GM21367 (cell line): ENCODE measurements around the gene KLHDC8A.
"Not testable (repeated sequence)": the region's sequence is repeated elsewhere in the genome, so short reads cannot be mapped to it uniquely, and the experiment has no call there.

Experiments used
- ATAC-seq: cut with Tn5 transposase; IDR thresholded peaks from one replicate; pipeline ENCODE4 v1.9.1; 2021; ENCODE audit not compliant: unreplicated experiment

Gene KLHDC8A, protein sequence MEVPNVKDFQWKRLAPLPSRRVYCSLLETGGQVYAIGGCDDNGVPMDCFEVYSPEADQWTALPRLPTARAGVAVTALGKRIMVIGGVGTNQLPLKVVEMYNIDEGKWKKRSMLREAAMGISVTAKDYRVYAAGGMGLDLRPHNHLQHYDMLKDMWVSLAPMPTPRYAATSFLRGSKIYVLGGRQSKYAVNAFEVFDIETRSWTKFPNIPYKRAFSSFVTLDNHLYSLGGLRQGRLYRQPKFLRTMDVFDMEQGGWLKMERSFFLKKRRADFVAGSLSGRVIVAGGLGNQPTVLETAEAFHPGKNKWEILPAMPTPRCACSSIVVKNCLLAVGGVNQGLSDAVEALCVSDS

DNA sequence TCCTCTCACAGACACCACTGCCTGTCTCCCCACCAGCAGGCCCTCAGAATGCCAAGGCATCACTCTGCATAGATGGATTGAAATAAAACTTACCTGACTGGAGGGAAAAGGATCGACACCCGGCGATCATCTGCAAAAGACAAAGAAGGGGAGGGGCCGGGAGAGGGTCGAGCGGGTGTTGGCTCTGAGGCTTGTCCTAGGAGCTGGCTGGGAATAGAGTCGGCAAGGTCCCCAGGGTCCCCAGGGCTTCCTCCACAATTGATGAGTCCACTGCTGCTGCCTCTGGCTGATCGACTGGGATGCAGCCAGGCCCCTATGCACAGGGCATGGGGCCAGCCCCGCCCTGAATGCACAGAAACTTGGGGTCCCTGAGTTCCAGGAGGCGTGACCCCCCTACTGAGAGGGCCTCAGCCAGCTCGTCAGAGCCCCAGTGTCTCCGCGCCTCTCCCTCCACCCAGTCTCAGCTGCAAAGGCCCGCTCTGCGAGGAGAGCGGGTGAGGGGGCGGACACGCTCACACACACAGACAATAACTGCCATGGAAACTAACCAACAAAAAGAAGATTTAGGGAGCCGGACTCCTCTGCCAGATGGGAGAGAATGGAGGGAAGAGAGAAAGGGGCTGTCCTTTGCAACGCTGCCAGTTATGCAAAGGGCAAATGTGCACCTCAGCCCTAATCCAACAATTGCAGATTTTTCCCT, at the start of gene KLHDC8A:
Gene KLHDC8A (minus strand): TSS at position 483 of the 700 bp plus-strand sequence. CDS start 13,318 bp downstream, outside the sequence.
- ATAC-seq = no peak

DNA sequence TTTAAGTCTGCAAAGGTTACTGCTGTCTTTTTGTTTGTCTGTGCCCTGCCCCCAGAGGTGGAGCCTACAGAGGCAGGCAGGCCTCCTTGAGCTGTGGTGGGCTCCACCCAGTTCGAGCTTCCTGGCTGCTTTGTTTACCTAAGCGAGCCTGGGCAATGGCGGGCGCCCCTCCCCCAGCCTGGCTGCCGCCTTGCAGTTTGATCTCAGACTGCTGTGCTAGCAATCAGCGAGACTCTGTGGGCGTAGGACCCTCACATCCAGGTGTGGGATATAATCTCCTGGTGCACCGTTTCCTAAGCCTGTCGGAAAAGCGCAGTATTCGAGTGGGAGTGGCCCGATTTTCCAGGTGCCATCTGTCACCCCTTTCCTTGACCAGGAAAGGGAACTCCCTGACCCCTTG, 49.5 kb upstream of the KLHDC8A start:
- ATAC-seq = not testable (repeated sequence)

DNA sequence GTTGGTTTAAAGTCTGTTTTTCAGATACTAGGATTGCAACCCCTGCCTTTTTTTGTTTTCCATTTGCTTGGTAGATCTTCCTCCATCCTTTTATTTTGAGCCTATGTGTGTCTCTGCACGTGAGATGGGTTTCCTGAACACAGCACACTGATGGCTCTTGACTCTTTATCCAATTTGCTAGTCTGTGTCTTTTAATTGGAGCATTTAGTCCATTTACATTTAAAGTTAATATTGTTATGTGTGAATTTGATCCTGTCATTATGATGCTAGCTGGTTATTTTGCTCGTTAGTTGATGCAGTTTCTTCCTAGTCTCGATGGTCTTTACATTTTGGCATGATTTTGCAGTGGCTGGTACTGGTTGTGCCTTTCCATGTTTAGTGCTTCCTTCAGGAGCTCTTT, 47.8 kb upstream of the KLHDC8A start:
- ATAC-seq = not testable (repeated sequence)

DNA sequence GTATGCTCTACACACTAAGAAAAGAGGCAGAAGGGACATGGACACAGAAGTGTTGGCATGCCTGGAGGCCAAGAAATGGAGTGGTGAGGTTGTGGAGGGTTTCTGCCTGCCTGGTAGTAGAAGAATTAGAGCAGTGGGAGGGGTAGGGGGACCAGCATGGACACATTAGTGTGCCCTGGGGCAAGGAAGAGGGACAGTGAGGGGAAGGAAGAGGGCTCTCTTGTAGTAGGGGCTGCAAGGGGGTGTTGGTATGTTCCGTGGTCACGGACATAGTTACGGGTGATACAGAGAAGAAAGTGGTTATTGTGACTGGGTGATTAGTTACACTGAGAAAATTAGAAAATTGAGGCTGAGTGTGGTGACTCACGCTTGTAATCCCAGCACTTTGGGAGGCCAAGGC, 41.9 kb upstream of the KLHDC8A start:
- no peak for ATAC-seq

DNA sequence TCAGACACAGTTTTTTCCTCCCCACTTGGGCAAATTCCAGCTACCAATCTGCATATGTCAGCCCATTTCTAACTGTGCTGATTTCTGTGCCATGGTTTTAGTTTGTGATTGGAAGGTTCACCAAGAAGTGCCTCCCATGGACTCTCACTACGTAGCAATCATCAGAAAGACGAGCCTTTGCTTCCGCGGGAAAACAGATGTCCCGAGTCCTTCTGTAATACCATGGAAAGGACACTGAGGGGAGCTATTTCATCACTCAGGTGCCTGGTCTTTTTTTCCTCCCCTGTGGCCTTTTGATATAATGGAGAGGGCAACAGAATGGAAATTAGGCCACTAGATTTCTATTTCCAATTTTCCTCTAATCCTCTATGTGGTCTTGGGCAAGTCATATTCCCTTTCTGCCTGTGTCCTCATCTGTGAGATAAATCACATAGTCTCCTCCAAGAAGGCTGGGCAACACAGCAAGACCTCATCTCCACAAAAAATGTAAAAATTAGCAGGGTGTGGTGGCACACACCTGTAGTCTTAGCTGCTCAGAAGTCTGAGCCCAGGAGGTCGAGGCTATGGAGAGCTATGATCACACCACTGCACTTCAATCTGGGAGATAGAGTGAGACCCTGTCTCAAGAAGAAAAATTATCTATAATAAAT, 40.4 kb upstream of the KLHDC8A start:
- no peak for ATAC-seq

DNA sequence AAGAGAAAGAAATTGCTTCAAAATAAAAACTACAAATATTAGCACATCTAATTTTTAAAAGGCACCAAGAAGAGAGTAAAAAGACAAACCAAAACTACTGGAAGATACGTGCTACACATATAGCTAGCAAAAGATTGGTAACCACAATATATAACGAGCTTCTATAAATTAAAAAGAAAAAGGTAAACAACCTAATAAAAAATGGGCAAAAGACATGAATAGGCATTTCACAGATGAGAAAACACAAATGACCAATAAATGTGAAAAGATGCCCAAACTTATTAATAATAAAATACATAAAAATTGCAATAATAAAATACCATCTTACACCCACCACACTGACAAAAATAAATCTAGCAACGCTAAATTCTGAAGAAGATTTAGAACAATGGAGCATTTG, 38.9 kb upstream of the KLHDC8A start:
- ATAC-seq = no peak

DNA sequence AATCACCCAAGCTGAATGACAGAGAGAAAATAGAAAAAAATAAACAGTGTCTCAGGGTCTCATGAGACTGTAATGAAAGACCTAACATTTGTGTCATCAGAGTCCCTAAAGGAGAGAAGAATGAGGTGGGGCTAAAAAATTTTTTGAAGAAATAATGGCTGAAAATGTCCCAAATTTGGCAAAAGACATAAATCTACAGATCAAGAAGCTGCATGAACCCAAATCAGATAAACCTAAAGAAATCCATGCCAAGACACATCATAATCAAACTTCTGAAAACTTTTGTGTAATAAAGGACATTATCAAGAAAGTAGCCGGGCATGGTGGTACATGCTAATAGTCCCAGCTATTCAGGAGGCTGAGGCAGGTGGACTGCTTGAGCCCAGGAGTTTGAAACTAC, 35.9 kb upstream of the KLHDC8A start:
- no peak for ATAC-seq

DNA sequence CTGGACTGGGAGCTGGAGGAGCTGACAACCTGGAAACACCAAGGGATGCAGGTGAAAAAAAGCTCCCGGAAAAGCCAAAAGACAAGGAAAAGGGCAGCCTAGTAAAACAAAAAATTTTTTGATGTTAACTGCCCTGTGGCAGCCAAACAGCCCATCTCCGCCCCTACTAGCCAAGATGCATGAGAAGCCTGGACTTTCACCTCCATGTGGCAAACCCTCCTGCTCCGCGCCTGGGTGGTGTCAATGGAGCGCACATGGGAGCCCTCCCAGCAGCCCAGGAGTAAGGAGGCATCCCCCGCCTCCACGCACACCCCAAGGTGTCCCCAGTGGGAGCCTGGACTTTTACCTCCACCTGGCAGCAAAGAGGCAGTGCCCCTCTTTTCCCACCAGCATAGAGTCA, 34.7 kb upstream of the KLHDC8A start:
- no peak for ATAC-seq

DNA sequence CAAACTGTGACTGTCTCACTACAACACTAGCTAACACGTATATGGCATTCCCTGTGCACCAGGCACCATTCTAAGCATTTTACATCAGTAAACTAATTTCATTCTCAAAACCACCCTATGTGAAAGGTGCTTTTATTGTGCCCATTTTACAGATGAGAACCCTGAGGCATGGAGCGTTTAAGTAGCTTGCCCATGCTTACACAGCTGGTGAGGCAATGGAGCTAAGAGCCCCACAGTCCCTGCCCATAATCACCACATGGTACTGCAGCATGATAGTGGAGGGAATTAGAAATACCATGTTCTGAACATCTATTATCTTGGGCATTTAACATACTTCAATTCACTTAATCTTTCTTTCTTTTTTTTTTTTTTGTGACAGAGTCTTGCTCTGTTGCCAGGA, 31.1 kb upstream of the KLHDC8A start:
- ATAC-seq = no peak

DNA sequence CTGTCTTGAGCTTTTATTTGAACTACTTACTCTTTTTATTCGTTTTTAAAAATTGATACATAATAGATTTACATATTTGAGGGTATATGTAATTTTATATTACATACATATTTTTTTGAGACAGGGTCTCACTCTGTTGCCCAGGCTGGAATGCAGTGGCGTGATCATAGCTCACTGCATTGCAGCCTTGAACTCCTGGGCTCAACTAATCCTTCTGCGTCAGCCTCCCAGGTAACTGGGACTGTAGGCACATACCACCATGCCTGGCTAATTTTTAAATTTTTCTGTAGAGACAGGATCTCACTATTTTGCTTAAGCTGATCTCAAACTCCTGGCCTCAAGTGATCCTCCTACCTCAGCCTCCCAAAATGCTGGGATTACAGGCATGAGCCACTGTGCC, 26.3 kb upstream of the KLHDC8A start:
- not testable (repeated sequence) for ATAC-seq

DNA sequence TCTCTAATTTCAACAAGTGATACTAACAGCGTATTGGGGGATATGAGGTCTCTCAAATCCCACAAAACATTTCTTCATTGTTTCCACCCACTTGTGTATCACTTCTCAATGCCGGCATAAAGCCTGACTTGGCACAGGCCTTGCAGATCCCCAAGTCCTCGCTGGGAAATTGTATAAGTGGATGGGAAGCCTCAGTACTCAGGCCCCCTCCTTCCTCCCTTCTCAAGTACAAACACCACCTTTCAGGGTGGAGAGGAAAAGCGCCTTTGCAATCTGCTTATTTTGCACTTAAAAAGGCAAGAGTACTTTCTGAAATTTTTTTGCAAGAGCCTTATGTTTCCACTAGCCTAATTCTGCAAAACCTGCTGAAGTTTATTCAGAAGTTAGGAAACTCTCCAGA, 25.8 kb upstream of the KLHDC8A start:
- no peak for ATAC-seq

DNA sequence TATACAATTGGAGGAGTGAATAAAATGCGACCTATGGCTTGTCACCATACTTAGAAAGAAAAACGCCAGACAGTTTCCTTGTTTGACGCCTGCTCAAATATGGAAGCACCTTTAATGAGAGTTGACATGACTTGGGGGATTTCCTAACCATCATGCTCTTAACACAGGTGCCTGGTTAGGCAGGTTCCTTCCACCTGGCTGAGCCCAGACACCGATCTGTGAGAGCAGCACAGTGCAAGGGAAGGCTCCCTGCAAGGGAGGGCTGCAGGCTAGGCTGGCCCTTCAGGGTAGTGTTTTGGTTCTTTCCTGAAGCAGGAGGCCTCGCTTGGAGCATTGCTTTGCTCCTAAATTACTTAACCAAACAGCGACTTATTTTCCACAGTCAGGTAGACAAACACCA, 24.6 kb upstream of the KLHDC8A start:
- no peak for ATAC-seq

DNA sequence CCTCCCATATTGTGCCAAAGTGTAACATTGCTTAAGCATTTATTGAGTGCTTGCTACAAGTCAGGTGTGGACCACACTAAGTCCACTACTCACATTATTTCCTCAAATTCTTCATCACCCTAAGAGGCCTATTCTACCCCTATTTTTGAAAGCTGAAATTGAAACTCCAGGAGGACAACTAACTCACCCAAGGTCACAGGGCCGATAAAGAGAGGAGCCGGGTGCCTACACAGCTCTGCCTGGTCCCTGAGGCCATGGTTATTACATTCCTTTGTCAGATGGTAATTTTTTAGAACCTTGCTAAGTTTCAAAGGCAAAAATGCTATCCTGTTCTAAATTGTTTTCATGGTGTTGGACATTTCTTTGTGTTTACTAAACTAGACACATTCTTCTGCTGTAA, 24.2 kb upstream of the KLHDC8A start:
- no peak for ATAC-seq

DNA sequence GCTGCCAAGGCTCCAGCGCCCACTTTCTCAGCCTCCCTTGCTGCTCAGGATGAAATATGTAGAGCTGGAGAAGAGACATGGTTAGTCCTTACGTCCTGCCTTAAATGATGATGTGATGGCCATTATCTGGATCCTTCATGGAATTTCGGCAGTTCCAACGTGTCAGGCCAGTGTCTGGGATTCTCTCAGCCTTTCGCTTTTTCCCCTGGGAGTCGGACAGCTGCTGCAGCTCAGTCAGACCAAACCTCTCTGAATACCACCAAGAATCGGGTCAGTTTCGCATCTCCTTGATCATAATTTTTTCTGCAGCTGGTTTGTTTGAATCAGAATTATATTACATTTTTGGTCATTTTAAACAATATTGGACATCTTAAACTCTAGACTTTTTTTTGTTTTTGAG, 22.3 kb upstream of the KLHDC8A start:
- ATAC-seq = no peak

DNA sequence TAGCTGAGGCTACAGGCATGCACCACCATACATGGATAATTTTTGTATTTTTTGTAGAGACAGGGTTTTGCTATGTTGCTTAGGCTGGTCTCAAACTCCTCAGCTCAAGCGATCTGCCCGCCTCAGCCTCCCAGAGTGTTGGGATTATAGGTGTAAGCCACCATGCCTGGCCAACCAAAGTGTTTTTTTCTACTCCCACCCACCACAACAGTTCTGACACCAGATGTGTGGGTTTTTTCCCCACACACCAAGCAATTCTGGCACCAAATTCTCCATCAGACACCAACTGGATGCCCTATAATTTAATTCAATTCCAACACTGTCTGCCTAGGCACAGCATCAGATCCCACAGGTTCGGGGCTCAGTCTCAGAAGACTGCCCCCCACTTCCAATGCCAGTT, 20.6 kb upstream of the KLHDC8A start:
- ATAC-seq = no peak

DNA sequence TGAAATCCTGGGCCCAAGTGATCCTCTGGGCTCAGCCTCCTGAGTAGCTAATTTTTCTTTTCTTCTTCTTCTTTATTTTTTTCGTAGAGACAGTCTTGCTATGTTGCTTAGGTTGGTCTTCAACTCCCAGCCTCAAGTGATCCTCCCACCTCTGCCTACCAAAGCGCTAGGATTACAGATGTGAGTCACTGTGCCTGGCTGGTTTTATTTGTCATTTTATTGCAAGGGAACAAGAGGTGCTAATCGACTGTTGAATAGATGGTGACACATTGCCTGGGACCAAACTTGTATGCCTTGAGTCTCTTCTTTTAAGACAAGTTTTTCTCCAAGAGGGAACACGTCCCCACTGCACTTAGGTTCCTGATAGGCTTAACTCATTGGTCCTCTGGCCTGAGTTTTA, 20.0 kb upstream of the KLHDC8A start:
- no peak for ATAC-seq

DNA sequence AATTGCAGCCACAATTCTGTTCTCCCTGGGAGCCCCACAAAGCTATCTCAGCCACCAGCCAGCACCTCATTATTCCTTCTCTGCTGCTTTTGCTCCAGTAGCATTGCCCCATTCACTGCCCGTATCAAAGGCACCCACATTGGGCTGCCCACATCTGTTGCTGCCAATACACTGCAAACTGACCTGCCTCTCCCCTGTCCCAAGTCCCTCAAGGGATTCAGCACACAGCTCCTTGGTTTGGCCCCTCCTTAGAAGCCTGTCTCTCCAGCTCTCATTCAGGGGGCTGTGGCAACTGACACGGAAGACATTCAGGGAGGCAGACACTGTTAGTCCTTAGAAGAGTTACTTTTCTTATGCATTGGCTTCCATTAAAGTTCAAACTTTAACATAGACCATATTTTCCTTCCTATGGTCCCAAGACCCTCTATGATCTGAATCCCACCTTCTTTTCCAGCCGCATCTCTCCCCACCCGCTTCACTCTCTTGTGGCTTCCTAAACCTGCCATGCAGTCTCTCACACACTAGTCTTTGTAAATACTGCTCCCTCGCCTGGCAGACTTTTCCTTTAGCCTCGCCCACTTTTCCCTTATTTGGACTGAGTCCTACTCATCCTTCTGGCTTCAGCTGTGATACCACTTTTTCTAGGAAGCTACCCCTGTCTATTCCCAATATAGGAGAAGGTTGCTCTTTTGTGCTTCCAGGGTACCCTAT, 19.3 kb upstream of the KLHDC8A start:
- no peak for ATAC-seq

DNA sequence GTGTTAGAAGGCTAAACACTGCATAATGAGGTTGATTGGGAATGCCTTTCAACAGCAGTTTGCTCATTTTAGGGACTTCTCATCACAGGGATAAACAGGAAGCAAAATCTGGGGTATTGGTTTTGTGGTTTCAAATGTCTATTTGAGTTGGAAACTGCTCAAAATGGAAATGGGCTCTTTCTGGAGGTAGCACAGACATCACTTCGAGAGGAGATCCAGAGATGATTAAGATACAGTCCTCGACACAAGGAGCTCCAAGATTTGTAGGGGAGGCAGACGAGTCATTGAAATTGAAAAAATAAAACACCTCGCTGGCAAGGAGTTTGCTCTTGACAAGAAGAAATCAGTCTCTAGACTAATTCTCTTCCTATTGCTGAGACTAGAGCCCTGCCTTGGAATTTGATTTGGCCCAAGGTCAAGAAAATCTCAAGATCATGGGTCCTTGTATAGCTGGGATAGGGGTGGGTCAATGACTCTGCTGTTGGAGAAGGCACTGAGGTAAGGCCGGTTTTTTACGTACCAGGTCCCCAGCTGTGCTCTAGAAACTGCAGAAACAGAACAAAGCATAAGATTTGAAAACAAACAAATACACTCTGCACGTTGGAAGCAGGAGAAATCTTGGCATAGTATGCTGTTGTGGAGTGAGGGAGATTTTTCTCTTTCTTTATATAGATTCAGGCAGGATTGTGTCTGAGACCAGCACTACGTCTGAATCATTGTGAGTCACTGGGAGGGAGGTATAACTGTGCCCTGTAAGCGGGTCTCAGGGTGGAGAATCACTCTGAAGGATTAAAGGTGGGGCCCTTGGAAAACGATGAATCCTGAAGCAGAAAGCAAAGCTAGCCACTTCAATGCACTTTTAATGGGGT, 17.7 kb upstream of the KLHDC8A start:
- no peak for ATAC-seq

DNA sequence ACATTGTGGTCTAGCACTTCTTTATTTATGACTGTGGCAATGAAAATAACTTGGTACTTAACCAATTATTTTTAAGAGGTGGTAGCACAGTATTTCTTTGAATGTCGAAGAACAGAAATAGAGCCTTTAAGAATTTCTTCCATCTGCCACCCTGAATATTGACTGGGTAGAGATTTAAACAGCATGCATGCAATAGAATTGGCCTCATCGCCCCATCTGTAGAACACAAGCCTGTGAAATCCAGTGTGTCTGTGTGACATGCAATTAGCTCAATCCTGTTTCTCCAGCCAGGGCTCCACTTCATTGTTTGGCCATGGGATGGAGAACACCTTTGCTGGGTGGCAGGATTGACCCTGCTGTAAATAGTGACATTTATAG, 17.1 kb upstream of the KLHDC8A start:
- no peak for ATAC-seq

DNA sequence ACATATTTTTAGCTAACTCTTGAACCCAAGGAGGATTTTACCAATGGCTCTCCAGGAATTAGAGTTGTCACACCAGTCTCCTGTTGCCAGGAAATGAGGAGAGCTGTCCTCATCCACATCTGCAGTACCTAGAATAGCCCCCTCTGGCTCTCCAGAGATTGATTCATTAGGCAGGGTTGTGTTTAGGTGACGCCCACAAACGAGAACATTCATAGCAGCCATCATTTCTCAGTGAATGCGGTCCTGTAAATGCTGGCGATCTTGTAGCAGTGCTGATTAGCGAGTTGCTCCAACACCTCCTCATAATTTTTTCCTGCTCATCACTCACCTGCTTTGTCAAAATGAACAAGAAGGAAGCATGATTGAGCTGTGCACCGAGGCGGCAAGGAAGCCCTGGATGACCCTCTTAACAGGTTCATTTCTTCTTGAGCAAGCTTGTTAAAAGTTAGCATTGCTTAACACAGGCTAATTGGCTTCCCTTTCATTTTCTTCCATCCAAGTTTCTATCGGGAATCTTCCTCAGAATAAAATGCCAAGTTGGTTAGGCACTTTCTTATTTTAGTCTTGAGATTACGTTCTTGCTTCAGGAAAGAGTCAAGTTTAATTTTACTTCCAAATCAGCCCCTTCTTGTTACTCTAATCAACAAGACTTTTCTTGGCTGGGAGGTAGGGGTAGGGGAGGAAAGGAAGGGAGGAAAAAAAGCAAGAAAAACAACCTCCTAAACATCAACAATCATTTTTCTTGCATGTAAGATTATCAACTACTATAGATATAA, 16.5 kb upstream of the KLHDC8A start:
- no peak for ATAC-seq
